Measurements from ENCODE around the gene TSC22D3. TPM values are rescaled to one million over a fixed set of nuclear protein-coding genes. Genes with fewer than 3 reads are reported as not detected.

Gene TSC22D3
- total and polyA plus RNA-seq, 7 donors = 40.5 to 551 (median 272) TPM

- H3K9me3 ChIP-seq = no peaks in the 10 kb centered on the region
- no peak overlapping the region for H3K27ac ChIP-seq
- H3K4me3 ChIP-seq = no peak overlapping the region
- DNase-seq = no peak
- intact Hi-C loops (cut with DNase I) = no loop called here
- H3K4me1 ChIP-seq = no peaks in the 10 kb centered on the region
- H3K27me3 ChIP-seq = no peaks in the 10 kb centered on the region
- no peak for TF ChIP-seq EP300 (IDR thresholded peaks at IDR 0.05)
- no peak for TF ChIP-seq CTCF (IDR thresholded peaks at IDR 0.05)
- no peak for TF ChIP-seq POLR2AphosphoS5 (IDR thresholded peaks at IDR 0.05)
- no peak for TF ChIP-seq POLR2A (IDR thresholded peaks at IDR 0.05)
- 88% methylated on average over 5 of the region's 5 CpGs for WGBS, 2 donors
- H3K36me3 ChIP-seq = no peaks in the 10 kb centered on the region
Measured at GRCh38 chrX:107760304-107761077, 15.1 kb downstream of the TSC22D3 start.

GRCh38 chrX:107758231-107758766, 17.3 kb downstream of the TSC22D3 start:
- Histone ChIP-seq H3K36me3 (no peaks in the 10 kb centered on the region), H3K27me3 (no peaks in the 10 kb centered on the region), H3K4me1 (no peaks in the 10 kb centered on the region), H3K9me3 (no peaks in the 10 kb centered on the region), H3K27ac (no peak overlapping the region), H3K4me3 (no peak overlapping the region)
- TF ChIP-seq CTCF (IDR thresholded peaks at IDR 0.05) (no peak), POLR2AphosphoS5 (IDR thresholded peaks at IDR 0.05) (no peak), EP300 (IDR thresholded peaks at IDR 0.05) (no peak), POLR2A (IDR thresholded peaks at IDR 0.05) (no peak)
- intact Hi-C loops (cut with DNase I) = no loop called here
- no peak for DNase-seq
- 93% methylated on average over 5 of the region's 5 CpGs for WGBS, 2 donors

GRCh38 chrX:107755721-107756120, 19.9 kb downstream of the TSC22D3 start:
- Histone ChIP-seq H3K27me3 (no peaks in the 10 kb centered on the region), H3K4me1 (no peaks in the 10 kb centered on the region), H3K9me3 (no peaks in the 10 kb centered on the region), H3K4me3 (no peak overlapping the region), H3K27ac (peak overlapping the region in 1 of 4 donors; percentile 10), H3K36me3 (no peaks in the 10 kb centered on the region)
- 81 to 89% methylated on average over 3 of the region's 3 CpGs for WGBS, 2 donors
- intact Hi-C loops (cut with DNase I) = no loop called here
- no peak for DNase-seq
- TF ChIP-seq CTCF (IDR thresholded peaks at IDR 0.05) = no peak

DNA sequence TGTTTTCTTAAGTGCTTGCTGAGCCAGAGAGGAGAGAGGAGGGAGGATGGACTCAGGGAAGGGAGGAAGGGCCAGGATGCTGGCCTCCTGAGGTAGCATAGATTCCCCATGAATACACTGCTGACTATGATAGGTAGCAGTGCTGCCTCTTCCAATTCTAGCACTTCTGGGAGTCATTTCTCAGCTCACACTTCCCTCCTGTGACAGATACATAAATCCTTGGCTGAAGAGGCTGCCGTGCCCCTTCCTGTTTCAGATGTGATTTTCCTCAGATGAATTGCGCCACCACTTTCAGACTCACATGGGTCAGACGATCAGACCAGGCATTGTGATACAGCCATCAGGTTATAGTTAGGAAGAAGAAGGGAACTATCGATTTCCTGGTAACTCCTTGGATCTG, 22.4 kb downstream of the TSC22D3 start:
- Histone ChIP-seq H3K27ac (peak overlapping the region in 1 of 4 donors; percentile 59), H3K4me3 (no peak overlapping the region), H3K9me3 (no peaks in the 10 kb centered on the region), H3K4me1 (peaks cover 0 to 7% (median 3%) of the 10 kb centered on the region in 4 donors), H3K27me3 (no peaks in the 10 kb centered on the region), H3K36me3 (no peaks in the 10 kb centered on the region)
- 69 to 89% methylated on average over 4 of the region's 4 CpGs for WGBS, 2 donors
- no peak for DNase-seq
- no peak for TF ChIP-seq EP300 (IDR thresholded peaks at IDR 0.05)
- TF ChIP-seq CTCF (IDR thresholded peaks at IDR 0.05) = no peak
- TF ChIP-seq POLR2A (IDR thresholded peaks at IDR 0.05) = no peak
- no peak for TF ChIP-seq POLR2AphosphoS5 (IDR thresholded peaks at IDR 0.05)
- intact Hi-C loops (cut with DNase I) = no loop called here
